Activated naive CD4-positive, alpha-beta T cell treated with anti-CD3 and anti-CD28 coated beads, Interleukin-2, amount 10 ng/mL, durations not matched to agents 7 days and 5 days (primary cell): ENCODE data around the gene HAO2.
"Not testable (repeated sequence)": the region's sequence is repeated elsewhere in the genome, so short reads cannot be mapped to it uniquely, and the experiment has no call there.

Experiments used
- CTCF ChIA-PET: fragments of 350-600 bp; sonication (Branson Sonifier 250); formaldehyde crosslinking; loops from one replicate; lab custom pipeline; 2021; ENCODE audit warnings: antibody characterized with exemption; lab: Charles Lee
- DNase-seq: peaks from one replicate; pipeline ENCODE4 v3.0.0-alpha.2; 2020
- H3K27ac Mint-ChIP-seq: one replicate; pipeline ENCODE4 v1.8.0; 2021; ENCODE audit warnings: mild to moderate bottlenecking, moderate library complexity, mixed read lengths
- H3K27me3 Mint-ChIP-seq: one replicate; pipeline ENCODE4 v1.8.0; 2021; ENCODE audit warnings: mild to moderate bottlenecking, mixed read lengths
- H3K36me3 Mint-ChIP-seq: one replicate; pipeline ENCODE4 v1.8.0; 2021; ENCODE audit warnings: mixed read lengths
- H3K4me1 Mint-ChIP-seq: one replicate; pipeline ENCODE4 v1.8.0; 2021; ENCODE audit warnings: mixed read lengths
- H3K4me3 Mint-ChIP-seq: one replicate; pipeline ENCODE4 v1.8.0; 2021; ENCODE audit warnings: mild to moderate bottlenecking, moderate library complexity, mixed read lengths
- H3K9me3 Mint-ChIP-seq: one replicate; pipeline ENCODE4 v1.8.0; 2021; ENCODE audit warnings: mixed read lengths

HAO2 gene

GRCh38 chr1:119361205-119361604, 7.4 kb upstream of the HAO2 start:
- Mint-ChIP-seq H3K4me1 (no peaks in the 10 kb centered on the region), H3K27ac (no peak overlapping the region), H3K36me3 (no peaks in the 10 kb centered on the region), H3K4me3 (no peak overlapping the region), H3K9me3 (peaks cover 2% of the 10 kb centered on the region), H3K27me3 (peaks cover 8% of the 10 kb centered on the region)
- no peak for DNase-seq
- CTCF ChIA-PET, result no interaction called here

GRCh38 chr1:119361620-119362344, 6.8 kb upstream of the HAO2 start:
- CTCF ChIA-PET, result no interaction called here
- Mint-ChIP-seq H3K27ac (no peak overlapping the region), H3K27me3 (peaks cover 8% of the 10 kb centered on the region)

GRCh38 chr1:119363162-119363561, 5.4 kb upstream of the HAO2 start:
- DNase-seq, result no peak
- Mint-ChIP-seq H3K27ac (no peak overlapping the region), H3K9me3 (no peaks in the 10 kb centered on the region), H3K36me3 (no peaks in the 10 kb centered on the region), H3K27me3 (peaks cover 8% of the 10 kb centered on the region), H3K4me3 (no peak overlapping the region), H3K4me1 (no peaks in the 10 kb centered on the region)
- CTCF ChIA-PET, result no interaction called here

More at GRCh38 chr1:119361620-119362344, 6.8 kb upstream of the HAO2 start:
- H3K9me3 Mint-ChIP-seq, result no peaks in the 10 kb centered on the region
- no peak for DNase-seq
- H3K36me3 Mint-ChIP-seq, result no peaks in the 10 kb centered on the region
- H3K4me1 Mint-ChIP-seq, result no peaks in the 10 kb centered on the region
- H3K4me3 Mint-ChIP-seq, result no peak overlapping the region

- no peaks in the 10 kb centered on the region for H3K36me3 Mint-ChIP-seq
These were observed 3.9 kb upstream of the HAO2 start for GRCh38 chr1:119364640-119365039.

GRCh38 chr1:119366424-119366823, 2.2 kb upstream of the HAO2 start:
- Mint-ChIP-seq H3K9me3 (no peaks in the 10 kb centered on the region), H3K27me3 (peaks cover 8% of the 10 kb centered on the region), H3K27ac (no peak overlapping the region), H3K4me1 (no peaks in the 10 kb centered on the region), H3K36me3 (no peaks in the 10 kb centered on the region), H3K4me3 (no peak overlapping the region)
- CTCF ChIA-PET, result interaction anchor here (0.8 to 2.1 kb wide), 6 partner anchors 49 to 358 kb away, joined by 3 to 17 read pairs (median 4); no protein-coding TSS in a partner anchor
- DNase-seq, result no peak

More at GRCh38 chr1:119364640-119365039, 3.9 kb upstream of the HAO2 start:
- no peak for DNase-seq
- no peak overlapping the region for H3K27ac Mint-ChIP-seq
- no peaks in the 10 kb centered on the region for H3K4me1 Mint-ChIP-seq
- CTCF ChIA-PET, result interaction anchor here (1.2 kb wide), 1 partner anchor 90 kb away, joined by 4 read pairs; no protein-coding TSS in a partner anchor
- H3K4me3 Mint-ChIP-seq, result no peak overlapping the region
- H3K9me3 Mint-ChIP-seq, result no peaks in the 10 kb centered on the region
- peaks cover 8% of the 10 kb centered on the region for H3K27me3 Mint-ChIP-seq

GRCh38 chr1:119367432-119368124, 1.0 kb upstream of the HAO2 start:
- CTCF ChIA-PET, result interaction anchor here (0.6 to 3.3 kb wide), 7 partner anchors 50 to 225 kb away, joined by 3 to 17 read pairs (median 4); no protein-coding TSS in a partner anchor
- Mint-ChIP-seq H3K36me3 (no peaks in the 10 kb centered on the region), H3K9me3 (no peaks in the 10 kb centered on the region), H3K4me3 (no peak overlapping the region), H3K27ac (no peak overlapping the region), H3K27me3 (peaks cover 8% of the 10 kb centered on the region), H3K4me1 (no peaks in the 10 kb centered on the region)
- no peak for DNase-seq

GRCh38 chr1:119370748-119371147, 2.2 kb downstream of the HAO2 start:
- no peak for DNase-seq
- Mint-ChIP-seq H3K36me3 (no peaks in the 10 kb centered on the region), H3K27me3 (peaks cover 9% of the 10 kb centered on the region), H3K4me1 (no peaks in the 10 kb centered on the region), H3K27ac (no peak overlapping the region), H3K4me3 (no peak overlapping the region), H3K9me3 (no peaks in the 10 kb centered on the region)
- CTCF ChIA-PET, result interaction anchor here (0.9 to 3.3 kb wide), 2 partner anchors 94 to 95 kb away, joined by 3 to 17 read pairs; no protein-coding TSS in a partner anchor

- no peak overlapping the region for H3K4me3 Mint-ChIP-seq
- H3K27me3 Mint-ChIP-seq, result peaks cover 12% of the 10 kb centered on the region
- H3K9me3 Mint-ChIP-seq, result no peaks in the 10 kb centered on the region
- H3K36me3 Mint-ChIP-seq, result no peaks in the 10 kb centered on the region
- CTCF ChIA-PET, result no interaction called here
- H3K27ac Mint-ChIP-seq, result no peak overlapping the region
- DNase-seq, result no peak
- H3K4me1 Mint-ChIP-seq, result no peaks in the 10 kb centered on the region
These were observed 3.2 kb downstream of the HAO2 start for GRCh38 chr1:119371815-119372214.

GRCh38 chr1:119372503-119373086, 4.0 kb downstream of the HAO2 start:
- no peak for DNase-seq
- H3K27me3 Mint-ChIP-seq, result peaks cover 12% of the 10 kb centered on the region
- no peaks in the 10 kb centered on the region for H3K36me3 Mint-ChIP-seq
- CTCF ChIA-PET, result interaction anchor here (0.9 kb wide), 1 partner anchor 97 kb away, joined by 3 read pairs; no protein-coding TSS in a partner anchor
- H3K4me1 Mint-ChIP-seq, result no peaks in the 10 kb centered on the region
- no peak overlapping the region for H3K27ac Mint-ChIP-seq
- no peak overlapping the region for H3K4me3 Mint-ChIP-seq
- no peaks in the 10 kb centered on the region for H3K9me3 Mint-ChIP-seq

GRCh38 chr1:119373465-119373864, 4.9 kb downstream of the HAO2 start:
- H3K27ac Mint-ChIP-seq, result no peak overlapping the region
- CTCF ChIA-PET, result interaction anchor here (0.9 kb wide), 1 partner anchor 98 kb away, joined by 3 read pairs; no protein-coding TSS in a partner anchor

GRCh38 chr1:119374208-119374874, 5.8 kb downstream of the HAO2 start:
- H3K36me3 Mint-ChIP-seq, result no peaks in the 10 kb centered on the region
- peaks cover 8% of the 10 kb centered on the region for H3K27me3 Mint-ChIP-seq
- no peak overlapping the region for H3K27ac Mint-ChIP-seq
- H3K9me3 Mint-ChIP-seq, result no peaks in the 10 kb centered on the region
- DNase-seq, result no peak
- H3K4me1 Mint-ChIP-seq, result no peaks in the 10 kb centered on the region
- H3K4me3 Mint-ChIP-seq, result no peak overlapping the region
- CTCF ChIA-PET, result no interaction called here

More at GRCh38 chr1:119373465-119373864, 4.9 kb downstream of the HAO2 start:
- Mint-ChIP-seq H3K4me1 (no peaks in the 10 kb centered on the region), H3K36me3 (no peaks in the 10 kb centered on the region), H3K4me3 (no peak overlapping the region), H3K9me3 (no peaks in the 10 kb centered on the region), H3K27me3 (peaks cover 12% of the 10 kb centered on the region)
- no peak for DNase-seq

GRCh38 chr1:119375366-119375765, 6.8 kb downstream of the HAO2 start:
- Mint-ChIP-seq H3K9me3 (no peaks in the 10 kb centered on the region), H3K36me3 (no peaks in the 10 kb centered on the region), H3K27me3 (peaks cover 8% of the 10 kb centered on the region), H3K4me1 (no peaks in the 10 kb centered on the region), H3K4me3 (no peak overlapping the region), H3K27ac (no peak overlapping the region)
- CTCF ChIA-PET, result no interaction called here
- no peak for DNase-seq

GRCh38 chr1:119376594-119376993, 8.0 kb downstream of the HAO2 start:
- Mint-ChIP-seq H3K4me1 (no peaks in the 10 kb centered on the region), H3K4me3 (no peak overlapping the region), H3K36me3 (no peaks in the 10 kb centered on the region), H3K27ac (no peak overlapping the region), H3K27me3 (peaks cover 8% of the 10 kb centered on the region), H3K9me3 (no peaks in the 10 kb centered on the region)
- CTCF ChIA-PET, result no interaction called here
- DNase-seq, result no peak

- H3K27me3 Mint-ChIP-seq, DNase-seq, H3K9me3 Mint-ChIP-seq, H3K4me3 Mint-ChIP-seq, H3K36me3 Mint-ChIP-seq, H3K27ac Mint-ChIP-seq, CTCF ChIA-PET, H3K4me1 Mint-ChIP-seq: not testable (repeated sequence)
These were observed 9.0 kb downstream of the HAO2 start for GRCh38 chr1:119377594-119377993.
